Measurements from ENCODE around the gene BAZ2A. TPM values are rescaled to one million over a fixed set of nuclear protein-coding genes. Genes with fewer than 3 reads are reported as not detected.
A peak's percentile ranks its signal among the peaks of the same experiment; 100 is the strongest.

BAZ2A gene
- total and polyA plus RNA-seq, 7 donors, result 14.4 to 91.1 (median 46.6) TPM

- Histone ChIP-seq H3K27ac (peak overlapping the region; percentile 96 to 98 (median 97)), H3K36me3 (peaks cover 0 to 10% (median 4%) of the 10 kb centered on the region in 4 donors), H3K4me1 (peaks cover 0 to 74% (median 71%) of the 10 kb centered on the region in 4 donors), H3K27me3 (no peaks in the 10 kb centered on the region), H3K9me3 (no peaks in the 10 kb centered on the region), H3K4me3 (peak overlapping the region; percentile 88 to 100 (median 97))
- DNase-seq, result peak; percentile 81
- intact Hi-C loops (cut with DNase I), result no loop called here
- TF ChIP-seq POLR2AphosphoS5 (IDR thresholded peaks at IDR 0.05) (peak in 2 of 4 donors; percentile 49 to 62), EP300 (IDR thresholded peaks at IDR 0.05) (no peak), CTCF (IDR thresholded peaks at IDR 0.05) (no peak)
- 1% methylated on average over 18 of the region's 18 CpGs for WGBS, 2 donors
Measured at GRCh38 chr12:56628671-56629458, 1.3 kb downstream of the BAZ2A start.

- H3K9me3 ChIP-seq, result no peaks in the 10 kb centered on the region
- no peak overlapping the region for H3K27ac ChIP-seq
- intact Hi-C loops (cut with DNase I), result no loop called here
- no peak overlapping the region for H3K4me3 ChIP-seq
- H3K36me3 ChIP-seq, result peaks cover 0 to 24% (median 4%) of the 10 kb centered on the region in 4 donors
- DNase-seq, result no peak
- TF ChIP-seq CTCF (IDR thresholded peaks at IDR 0.05) (no peak), EP300 (IDR thresholded peaks at IDR 0.05) (no peak)
- no peaks in the 10 kb centered on the region for H3K27me3 ChIP-seq
- peaks cover 0 to 69% (median 67%) of the 10 kb centered on the region in 4 donors for H3K4me1 ChIP-seq
Measured at GRCh38 chr12:56626701-56627100, 3.4 kb downstream of the BAZ2A start.

- Histone ChIP-seq H3K36me3 (peaks cover 0 to 56% (median 8%) of the 10 kb centered on the region in 4 donors), H3K4me3 (no peak overlapping the region), H3K9me3 (no peaks in the 10 kb centered on the region), H3K27me3 (no peaks in the 10 kb centered on the region), H3K27ac (no peak overlapping the region), H3K4me1 (peaks cover 0 to 59% (median 45%) of the 10 kb centered on the region in 4 donors)
- no peak for DNase-seq
- intact Hi-C loops (cut with DNase I), result no loop called here
- TF ChIP-seq POLR2AphosphoS5 (IDR thresholded peaks at IDR 0.05) (no peak), EP300 (IDR thresholded peaks at IDR 0.05) (no peak), POLR2A (IDR thresholded peaks at IDR 0.05) (no peak), CTCF (IDR thresholded peaks at IDR 0.05) (no peak)
- WGBS, 2 donors, result 27 to 70% methylated on average over 1 of the region's 1 CpG
Measured at GRCh38 chr12:56622535-56622934, 7.6 kb downstream of the BAZ2A start.

GRCh38 chr12:56616925-56617324 is 13.2 kb downstream of the BAZ2A start:
- H3K27ac ChIP-seq, result no peak overlapping the region
- TF ChIP-seq CTCF (IDR thresholded peaks at IDR 0.05) (no peak), EP300 (IDR thresholded peaks at IDR 0.05) (no peak), POLR2A (IDR thresholded peaks at IDR 0.05) (no peak), POLR2AphosphoS5 (IDR thresholded peaks at IDR 0.05) (no peak)
- peak; percentile 6 for DNase-seq
- H3K4me3 ChIP-seq, result no peak overlapping the region
- H3K36me3 ChIP-seq, result peaks cover 38 to 91% (median 58%) of the 10 kb centered on the region in 4 donors
- peaks cover 0 to 21% (median 8%) of the 10 kb centered on the region in 4 donors for H3K4me1 ChIP-seq
- intact Hi-C loops (cut with DNase I), result no loop called here
- H3K27me3 ChIP-seq, result no peaks in the 10 kb centered on the region
- H3K9me3 ChIP-seq, result no peaks in the 10 kb centered on the region

Data from sigmoid colon (tissue), 7 donors.